ENCODE results near the gene PTPRB. TPM values are rescaled to one million over a fixed set of nuclear protein-coding genes. Genes with fewer than 3 reads are reported as not detected.

The PTPRB gene
- total RNA-seq, 2 experiments from 2014 or later: not detected

- no peak for TF ChIP-seq CTCF (IDR thresholded peaks at IDR 0.05)
- DNase-seq (no peak), ATAC-seq (ENCODE audit: poor library complexity) (no peak)
- Histone ChIP-seq H3K4me1 (ENCODE audit: insufficient read depth, low read length) (no peaks in the 10 kb centered on the region), H3K4me3 (ENCODE audit: low read length) (no peak overlapping the region), H3K9me3 (ENCODE audit: control insufficient read depth in 1 of 2, insufficient read depth in 1 of 2, low read length in 2 of 2) (no peaks in the 10 kb centered on the region), H3K27ac (ENCODE audit: low read depth in 1 of 2, low read length in 2 of 2) (no peak overlapping the region), H3K27me3 (ENCODE audit: control insufficient read depth in 1 of 2, insufficient read depth in 2 of 2, low read length in 2 of 2) (no peaks in the 10 kb centered on the region), H3K36me3 (ENCODE audit: insufficient read depth, low read length) (no peaks in the 10 kb centered on the region)
- Mint-ChIP-seq H3K4me1 (ENCODE audit: low read depth) (no peaks in the 10 kb centered on the region), H3K36me3 (ENCODE audit: low read depth) (no peaks in the 10 kb centered on the region), H3K4me3 (no peak overlapping the region), H3K27me3 (peaks cover 4% of the 10 kb centered on the region), H3K27ac (no peak overlapping the region), H3K9me3 (no peaks in the 10 kb centered on the region)
- POLR2A ChIA-PET: no interaction called here
- intact Hi-C loops (cut with DNase I, micrococcal nuclease): no loop called here
- CTCF ChIA-PET: no interaction called here
Observed at GRCh38 chr12:70663838-70664237, 26.6 kb upstream of the PTPRB start.

GRCh38 chr12:70661466-70662161, 24.4 kb upstream of the PTPRB start:
- no peak for TF ChIP-seq CTCF (IDR thresholded peaks at IDR 0.05)
- no peak overlapping the region for H3K4me3 ChIP-seq (ENCODE audit: low read length)
- H3K4me1 ChIP-seq (ENCODE audit: insufficient read depth, low read length): no peaks in the 10 kb centered on the region
- ATAC-seq (ENCODE audit: poor library complexity) (no peak), DNase-seq (no peak)
- POLR2A ChIA-PET: no interaction called here
- Mint-ChIP-seq H3K4me1 (ENCODE audit: low read depth) (no peaks in the 10 kb centered on the region), H3K27me3 (no peaks in the 10 kb centered on the region), H3K4me3 (no peak overlapping the region), H3K27ac (no peak overlapping the region), H3K36me3 (ENCODE audit: low read depth) (no peaks in the 10 kb centered on the region), H3K9me3 (no peaks in the 10 kb centered on the region)
- no peaks in the 10 kb centered on the region for H3K9me3 ChIP-seq (ENCODE audit: control insufficient read depth in 1 of 2, insufficient read depth in 1 of 2, low read length in 2 of 2)
- no peaks in the 10 kb centered on the region for H3K27me3 ChIP-seq (ENCODE audit: control insufficient read depth in 1 of 2, insufficient read depth in 2 of 2, low read length in 2 of 2)
- H3K27ac ChIP-seq (ENCODE audit: low read depth in 1 of 2, low read length in 2 of 2): no peak overlapping the region
- CTCF ChIA-PET: no interaction called here
- intact Hi-C loops (cut with DNase I, micrococcal nuclease): no loop called here
- no peaks in the 10 kb centered on the region for H3K36me3 ChIP-seq (ENCODE audit: insufficient read depth, low read length)

- ChIA-PET POLR2A (no interaction called here), CTCF (no interaction called here)
- DNase-seq (peak in 2 of 14 experiments; percentile 0 to 30), ATAC-seq (ENCODE audit: poor library complexity) (no peak)
- Histone ChIP-seq H3K27me3 (ENCODE audit: control insufficient read depth in 1 of 2, insufficient read depth in 2 of 2, low read length in 2 of 2) (no peaks in the 10 kb centered on the region), H3K4me3 (ENCODE audit: low read length) (no peak overlapping the region), H3K4me1 (ENCODE audit: insufficient read depth, low read length) (no peaks in the 10 kb centered on the region), H3K36me3 (ENCODE audit: insufficient read depth, low read length) (no peaks in the 10 kb centered on the region), H3K27ac (ENCODE audit: low read depth in 1 of 2, low read length in 2 of 2) (no peak overlapping the region), H3K9me3 (ENCODE audit: control insufficient read depth in 1 of 2, insufficient read depth in 1 of 2, low read length in 2 of 2) (no peaks in the 10 kb centered on the region)
- H3K4me3 Mint-ChIP-seq: no peak overlapping the region
- no peak for TF ChIP-seq CTCF (IDR thresholded peaks at IDR 0.05)
- no peaks in the 10 kb centered on the region for H3K27me3 Mint-ChIP-seq
- H3K27ac Mint-ChIP-seq: no peak overlapping the region
- no peaks in the 10 kb centered on the region for H3K4me1 Mint-ChIP-seq (ENCODE audit: low read depth)
- no peaks in the 10 kb centered on the region for H3K9me3 Mint-ChIP-seq
- H3K36me3 Mint-ChIP-seq (ENCODE audit: low read depth): no peaks in the 10 kb centered on the region
- intact Hi-C loops (cut with DNase I, micrococcal nuclease): no loop called here
Observed at GRCh38 chr12:70660620-70661219, 23.5 kb upstream of the PTPRB start.
